ENCODE data around the gene PROCA1. TPM values are rescaled to one million over a fixed set of nuclear protein-coding genes. Genes with fewer than 3 reads are reported as not detected.

Gene PROCA1
- total and polyA plus RNA-seq, 2 of the 13 experiments (the other 11 are each of a cell fraction or from before 2014, with no cell fraction given): 0.73 to 1.5 TPM

GRCh38 chr17:28741358-28742349 lies 30.0 kb upstream of the PROCA1 start:
- Histone ChIP-seq H3K9ac (ENCODE audit: insufficient read depth, low read depth, low read length) (no peak overlapping the region), H3K4me2 (ENCODE audit: low read depth, low read length) (no peak overlapping the region), H4K20me1 (ENCODE audit: insufficient read depth, low read length) (peaks cover 12% of the 10 kb centered on the region), H3K4me1 (ENCODE audit: insufficient read depth, low read length) (peaks cover 33% of the 10 kb centered on the region), H3K36me3 (replicated peaks in 1 of 2; ENCODE audit: control insufficient read depth in 1 of 2, insufficient read depth in 2 of 2, low read length in 2 of 2) (peaks cover 10 to 12% of the 10 kb centered on the region in 2 experiments; a peak in 4 of 5 replicates), H3K9me3 (ENCODE audit: low read length) (no peaks in the 10 kb centered on the region), H2AFZ (ENCODE audit: low read length) (no peak overlapping the region), H3K4me3 (replicated peaks in 1 of 3; ENCODE audit: insufficient read depth in 1 of 3, low read depth in 2 of 3, low read length in 3 of 3) (no peak overlapping the region), H3K27ac (ENCODE audit: extremely low read length, insufficient read depth, low read length) (no peak overlapping the region), H3K27me3 (ENCODE audit: control insufficient read depth in 1 of 2, insufficient read depth in 2 of 2, low read length in 2 of 2) (no peaks in the 10 kb centered on the region; a peak in 1 of 5 replicates), H3K79me2 (ENCODE audit: insufficient read depth, low read length) (peaks cover 25% of the 10 kb centered on the region)
- POLR2A ChIA-PET: interaction anchor here (1.2 to 12.3 kb wide), 3 partner anchors 14 to 67 kb away, joined by 3 to 590 read pairs (median 92); partner anchors contain the start of genes NEK8, RPL23A and TLCD1
- intact Hi-C loops (cut with micrococcal nuclease; ENCODE audit: unreplicated experiment) (no loop called here), in situ Hi-C loops (cut with HindIII; ENCODE audit: extremely low pct_ligation_motif_present, low pct_unique_long_range_greater_than_20kb) (loop anchor here (25.0 kb wide), 1 partner anchor 371 kb away; no protein-coding TSS in a partner anchor)
- BruUV-seq (replicated peaks): no TSS peak
- TF ChIP-seq ONECUT2 (CRISPR knock-in tag; IDR thresholded peaks at IDR 0.05): no peak
- TF ChIP-seq ZSCAN12 (CRISPR knock-in tag; IDR thresholded peaks at IDR 0.05): no peak
- no peak for TF ChIP-seq ZNF577 (CRISPR knock-in tag; IDR thresholded peaks at IDR 0.05; ENCODE audit: borderline replicate concordance, low read depth)
- TF ChIP-seq DMAP1 (CRISPR knock-in tag; IDR thresholded peaks at IDR 0.05): no peak
- TF ChIP-seq POLR2A (IDR thresholded peaks at IDR 0.05; ENCODE audit: insufficient read depth in 1 of 2, low read depth in 2 of 2, low read length in 2 of 2): 0 out of 4 replicates have a peak, but pooled peaks of 1 of the 2 experiments have one; percentile 6
- TF ChIP-seq, protein P1, sequence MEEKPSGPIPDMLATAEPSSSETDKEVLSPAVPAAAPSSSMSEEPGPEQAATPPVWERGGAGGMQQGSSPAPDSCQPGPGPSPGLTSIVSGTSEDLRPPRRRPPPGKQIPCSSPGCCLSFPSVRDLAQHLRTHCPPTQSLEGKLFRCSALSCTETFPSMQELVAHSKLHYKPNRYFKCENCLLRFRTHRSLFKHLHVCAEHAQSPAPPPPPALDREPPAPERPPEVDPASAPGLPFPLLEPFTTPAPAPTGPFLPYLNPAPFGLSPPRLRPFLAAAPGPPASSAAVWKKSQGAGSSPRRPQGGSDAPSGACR (CRISPR knock-in tag; IDR thresholded peaks at IDR 0.05): no peak
- TF ChIP-seq TMF1 (CRISPR knock-in tag; IDR thresholded peaks at IDR 0.05; ENCODE audit: low read depth): no peak
- no peak for TF ChIP-seq FOXC1 (CRISPR knock-in tag; IDR thresholded peaks at IDR 0.05; ENCODE audit: borderline replicate concordance)
- no peak for TF ChIP-seq ARNT (IDR thresholded peaks at IDR 0.05)
- no peak for TF ChIP-seq ZNF83 (CRISPR knock-in tag; IDR thresholded peaks at IDR 0.05; ENCODE audit: borderline replicate concordance)
- no peak for TF ChIP-seq ZNF720 (CRISPR knock-in tag; IDR thresholded peaks at IDR 0.05)
- peak; percentile 59 for TF ChIP-seq RFX1 (IDR thresholded peaks at IDR 0.05)
- CTCF ChIA-PET (ENCODE audit: low intra/inter-chr PET ratio, low total read pairs): no interaction called here
- no peak for DNase-seq (ENCODE audit: low spot score)
- 90% methylated on average over 14 of the region's 19 CpGs for WGBS (ENCODE audit: low lambda C conversion rate)
- ATAC-seq: no peak
- no peak for FAIRE-seq

Measured in HepG2 (cell line).